Karpas-422 (cell line): ENCODE measurements around the gene PWP2. TPM values are rescaled to one million over a fixed set of nuclear protein-coding genes. Genes with fewer than 3 reads are reported as not detected.

Experiments used
- DNase-seq: peaks from one replicate; pipeline ENCODE4 v3.0.0-alpha.2; 2015
- H2AFZ ChIP-seq: fragments of 200-600 bp; sonication (generic); 2 replicates; pipeline ENCODE4 v1.6.1; 2014; ENCODE audit warnings: antibody characterized with exemption, low read length, mixed read lengths
- H3K27ac ChIP-seq: fragments of 200-600 bp; sonication (generic); 2 replicates; pipeline ENCODE4 v1.5.1; 2014; ENCODE audit warnings: mild to moderate bottlenecking, low read length, moderate library complexity
- H3K27me3 ChIP-seq: fragments of 200-600 bp; sonication (generic); 2 replicates; pipeline ENCODE4 v1.6.1; 2014; ENCODE audit warnings: low read length, mixed read lengths
- H3K36me3 ChIP-seq: fragments of 200-600 bp; sonication (generic); 2 replicates; pipeline ENCODE4 v1.6.1; 2014; ENCODE audit warnings: low read length, mixed read lengths; ENCODE audit not compliant: insufficient read depth
- H3K4me1 ChIP-seq: fragments of 200-600 bp; sonication (generic); 2 replicates; pipeline ENCODE4 v1.6.1; 2014; ENCODE audit warnings: mild to moderate bottlenecking, low read length, mixed read lengths
- H3K4me2 ChIP-seq: fragments of 200-600 bp; sonication (generic); 2 replicates; pipeline ENCODE4 v1.6.1; 2014; ENCODE audit warnings: low read length, low read depth, mild to moderate bottlenecking; ENCODE audit not compliant: poor library complexity, severe bottlenecking
- H3K4me3 ChIP-seq: fragments of 200-600 bp; sonication (generic); 2 replicates; pipeline ENCODE4 v1.5.1; 2014; ENCODE audit warnings: mild to moderate bottlenecking, antibody characterized with exemption, low read length, mixed read lengths
- H3K79me2 ChIP-seq: fragments of 200-600 bp; sonication (generic); 2 replicates; pipeline ENCODE4 v1.6.1; 2014; ENCODE audit warnings: mild to moderate bottlenecking, low read length, mixed read lengths
- H3K9ac ChIP-seq: fragments of 200-600 bp; sonication (generic); 2 replicates; pipeline ENCODE4 v1.6.0; 2014; ENCODE audit warnings: low read length
- H3K9me2 ChIP-seq: fragments of 200-600 bp; sonication (generic), shearing (Covaris generic); replicated peaks from 2 replicates; pipeline ENCODE4 v1.6.0; 2014; ENCODE audit warnings: mild to moderate bottlenecking, low read length, moderate library complexity; ENCODE audit not compliant: insufficient read depth
- H3K9me3 ChIP-seq: fragments of 300-700, 200-600 bp; sonication (generic); 2 replicates; pipeline ENCODE4 v1.6.1; 2014; ENCODE audit warnings: low read length, mixed read lengths
- H4K20me1 ChIP-seq: fragments of 200-600 bp; sonication (generic); 2 replicates; pipeline ENCODE4 v1.6.1; 2014; ENCODE audit warnings: mild to moderate bottlenecking, antibody characterized with exemption, low read length, low read depth; ENCODE audit not compliant: insufficient read depth
- total RNA-seq: library from RNA; depleted of rRNA; stranded (reverse); fragments of >200 nt; shearing (Covaris generic); gene quantifications from 2 replicates; pipeline ENCODE4 v1.2.3, GENCODE V29; 2014; ENCODE audit warnings: low replicate concordance

PWP2 gene
- total RNA-seq, 1 experiment from 2014 or later, result 1.0 TPM

DNA sequence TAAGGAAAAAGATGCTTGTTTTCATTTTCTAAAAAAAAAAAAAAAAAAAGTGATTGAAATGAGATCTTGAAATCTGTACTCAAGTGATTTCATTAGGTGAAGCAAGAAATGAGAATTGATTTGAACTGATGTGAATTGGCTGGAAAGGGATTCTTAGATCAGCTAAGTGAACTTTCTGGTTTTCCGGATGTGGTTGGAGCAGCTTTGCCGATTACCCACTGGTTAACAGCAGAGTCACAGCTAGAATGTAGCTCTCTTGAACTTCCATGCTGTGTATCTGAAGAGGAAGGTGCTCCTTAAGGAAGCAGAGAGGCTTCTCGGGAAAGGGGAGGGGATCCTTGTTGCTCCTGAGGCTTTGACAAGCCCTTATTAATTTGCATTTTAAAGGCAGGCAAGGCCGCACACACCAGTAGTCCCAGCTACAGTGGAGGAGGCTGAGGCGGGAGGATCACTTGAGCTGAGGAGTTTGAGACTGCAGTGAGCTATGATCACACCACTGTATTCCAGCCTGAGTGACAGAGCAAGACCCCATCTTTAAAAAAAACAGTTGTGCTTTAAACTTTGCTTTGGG, 28.7 kb upstream of the PWP2 start:
- DNase-seq, result no peak
- H4K20me1 ChIP-seq, result peaks cover 6% of the 10 kb centered on the region; the same call in 1 of the 2 replicates
- H3K4me2 ChIP-seq, result no peak overlapping the region
- no peak overlapping the region for H3K9ac ChIP-seq
- 0 out of 2 replicates have a peak, but pooled peaks cover 2% of the 10 kb centered on the region for H3K79me2 ChIP-seq
- no peak overlapping the region for H3K27ac ChIP-seq
- H3K9me2 ChIP-seq, result no peaks in the 10 kb centered on the region
- no peak overlapping the region for H3K4me3 ChIP-seq
- no peaks in the 10 kb centered on the region for H3K4me1 ChIP-seq
- peaks cover 55% of the 10 kb centered on the region for H3K36me3 ChIP-seq
- H3K9me3 ChIP-seq, result no peaks in the 10 kb centered on the region
- H3K27me3 ChIP-seq, result no peaks in the 10 kb centered on the region
- H2AFZ ChIP-seq, result no peak overlapping the region

DNA sequence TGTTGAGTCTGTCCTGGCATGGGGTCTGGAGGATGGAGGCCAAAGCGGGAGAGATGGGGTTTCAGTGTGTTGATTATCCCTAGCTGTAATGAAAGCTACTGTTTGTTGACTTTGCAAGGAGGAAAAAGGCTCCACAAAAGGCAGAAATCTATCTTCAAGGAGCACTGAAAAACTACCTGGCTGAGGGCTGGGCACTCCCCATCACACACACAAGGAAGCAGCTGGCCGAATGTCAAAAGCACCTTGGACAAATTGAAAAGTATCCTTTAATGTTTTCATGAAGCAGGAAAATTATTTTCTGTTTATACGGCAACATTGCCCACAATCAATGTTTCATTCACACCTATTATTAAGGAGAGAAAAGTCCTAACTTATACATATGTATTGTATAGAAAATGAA, 27.8 kb upstream of the PWP2 start:
- Histone ChIP-seq H3K27me3 (no peaks in the 10 kb centered on the region), H3K27ac (no peak overlapping the region), H3K9ac (no peak overlapping the region), H2AFZ (no peak overlapping the region), H3K36me3 (peaks cover 55% of the 10 kb centered on the region), H3K9me2 (no peaks in the 10 kb centered on the region), H4K20me1 (peaks cover 2% of the 10 kb centered on the region; the same call in 1 of the 2 replicates), H3K4me3 (no peak overlapping the region), H3K9me3 (no peaks in the 10 kb centered on the region), H3K4me2 (no peak overlapping the region), H3K79me2 (no peaks in the 10 kb centered on the region), H3K4me1 (no peaks in the 10 kb centered on the region)
- DNase-seq, result no peak

DNA sequence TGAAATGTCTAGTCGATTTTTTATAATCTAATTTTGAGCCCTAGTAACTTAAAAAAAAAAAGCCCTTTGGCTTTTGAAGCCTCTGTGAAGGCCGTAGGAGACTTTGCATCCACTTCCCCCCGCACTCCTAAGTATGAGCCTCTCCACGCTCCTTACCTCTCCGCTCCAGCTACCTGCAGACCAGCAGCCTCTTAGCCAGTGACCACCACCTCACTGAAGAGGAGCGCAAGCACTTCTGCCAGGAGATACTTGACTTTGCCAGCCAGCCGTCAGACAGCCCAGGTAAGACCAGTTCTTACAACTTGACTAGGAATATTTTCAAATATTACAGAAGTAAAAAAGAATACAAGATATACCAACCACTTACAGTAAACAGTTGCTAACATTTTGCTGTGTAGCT, 27.4 kb upstream of the PWP2 start:
- no peaks in the 10 kb centered on the region for H3K79me2 ChIP-seq
- no peak for DNase-seq
- no peaks in the 10 kb centered on the region for H3K9me2 ChIP-seq
- H3K4me1 ChIP-seq, result no peaks in the 10 kb centered on the region
- H3K4me2 ChIP-seq, result no peak overlapping the region
- no peak overlapping the region for H3K27ac ChIP-seq
- no peak overlapping the region for H2AFZ ChIP-seq
- peaks cover 53% of the 10 kb centered on the region for H3K36me3 ChIP-seq
- no peak overlapping the region for H3K4me3 ChIP-seq
- no peaks in the 10 kb centered on the region for H3K9me3 ChIP-seq
- H3K27me3 ChIP-seq, result no peaks in the 10 kb centered on the region
- H3K9ac ChIP-seq, result no peak overlapping the region
- H4K20me1 ChIP-seq, result 0 out of 2 replicates have a peak, but pooled peaks cover 2% of the 10 kb centered on the region

DNA sequence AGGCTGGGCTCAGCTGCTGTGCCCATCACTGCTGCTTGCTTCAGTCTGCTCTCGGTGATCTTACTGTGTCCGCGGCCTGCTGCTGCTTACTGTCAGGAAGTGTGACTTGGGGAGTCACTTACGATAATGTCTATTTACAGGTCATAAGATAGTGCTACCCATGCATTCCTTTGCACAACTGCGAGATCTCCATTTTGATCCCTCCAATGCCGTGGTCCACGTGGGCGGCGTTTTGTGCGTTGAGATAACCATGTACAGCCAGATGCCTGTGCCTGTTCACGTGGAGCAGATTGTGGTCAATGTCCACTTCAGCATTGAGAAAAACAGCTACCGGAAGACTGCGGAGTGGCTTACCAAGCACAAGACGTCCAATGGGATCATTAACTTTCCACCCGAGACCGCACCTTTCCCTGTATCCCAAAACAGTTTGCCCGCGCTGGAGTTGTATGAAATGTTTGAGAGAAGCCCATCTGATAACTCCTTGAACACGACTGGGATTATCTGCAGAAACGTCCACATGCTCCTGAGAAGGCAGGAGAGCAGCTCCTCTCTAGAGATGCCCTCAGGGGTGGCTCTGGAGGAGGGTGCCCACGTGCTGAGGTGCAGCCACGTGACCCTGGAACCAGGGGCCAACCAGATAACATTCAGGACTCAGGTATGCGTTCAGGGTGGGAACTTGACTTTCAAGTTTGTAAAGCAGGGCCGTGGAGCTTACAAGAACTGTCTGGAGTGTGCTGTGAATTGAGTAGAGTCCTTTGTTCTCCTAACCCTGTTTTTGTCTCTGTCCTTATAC, 24.4 kb upstream of the PWP2 start:
- DNase-seq, result no peak
- Histone ChIP-seq H3K9ac (no peak overlapping the region), H3K27me3 (no peaks in the 10 kb centered on the region), H2AFZ (no peak overlapping the region), H3K27ac (no peak overlapping the region), H3K9me3 (no peaks in the 10 kb centered on the region), H3K4me2 (no peak overlapping the region), H3K4me1 (no peaks in the 10 kb centered on the region), H3K79me2 (no peaks in the 10 kb centered on the region), H3K36me3 (peaks cover 40% of the 10 kb centered on the region; the same call in 1 of the 2 replicates), H3K9me2 (no peaks in the 10 kb centered on the region), H4K20me1 (0 out of 2 replicates have a peak, but pooled peaks cover 2% of the 10 kb centered on the region), H3K4me3 (no peak overlapping the region)

DNA sequence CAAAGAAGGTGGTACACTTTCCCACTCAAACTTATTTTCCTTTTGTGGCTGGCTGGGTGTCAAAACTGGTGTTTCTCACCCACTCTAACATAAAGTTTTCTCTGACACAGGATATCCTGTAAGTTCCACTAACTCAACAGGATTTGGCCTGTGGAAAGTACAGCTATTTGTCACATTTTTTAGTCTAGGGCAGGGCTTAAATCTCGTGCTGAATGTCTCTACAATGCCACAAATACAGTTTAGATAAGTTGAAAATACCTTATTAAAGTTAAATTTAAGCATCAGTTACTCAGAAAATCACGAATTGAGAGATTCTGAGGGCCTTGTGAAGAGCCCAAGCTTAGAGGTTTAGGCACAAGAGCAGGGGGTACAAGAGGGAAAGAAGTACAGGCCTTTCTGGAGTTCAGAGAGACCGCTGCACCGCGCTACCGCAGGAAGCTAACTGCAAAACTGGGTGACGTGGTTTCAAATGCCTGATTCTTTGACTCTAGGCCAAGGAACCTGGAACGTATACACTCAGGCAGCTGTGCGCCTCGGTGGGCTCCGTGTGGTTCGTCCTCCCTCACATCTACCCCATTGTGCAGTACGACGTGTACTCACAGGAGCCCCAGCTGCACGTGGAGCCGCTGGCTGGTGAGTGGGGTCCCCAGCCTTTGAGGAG, 23.4 kb upstream of the PWP2 start:
- no peak overlapping the region for H3K27ac ChIP-seq
- H3K4me3 ChIP-seq, result no peak overlapping the region
- no peak overlapping the region for H3K4me2 ChIP-seq
- H2AFZ ChIP-seq, result no peak overlapping the region
- no peaks in the 10 kb centered on the region for H3K79me2 ChIP-seq
- H3K9ac ChIP-seq, result no peak overlapping the region
- no peaks in the 10 kb centered on the region for H3K27me3 ChIP-seq
- H3K4me1 ChIP-seq, result no peaks in the 10 kb centered on the region
- peaks cover 35% of the 10 kb centered on the region; the same call in 1 of the 2 replicates for H3K36me3 ChIP-seq
- H4K20me1 ChIP-seq, result 0 out of 2 replicates have a peak, but pooled peaks cover 2% of the 10 kb centered on the region
- DNase-seq, result no peak
- no peaks in the 10 kb centered on the region for H3K9me2 ChIP-seq
- H3K9me3 ChIP-seq, result no peaks in the 10 kb centered on the region

DNA sequence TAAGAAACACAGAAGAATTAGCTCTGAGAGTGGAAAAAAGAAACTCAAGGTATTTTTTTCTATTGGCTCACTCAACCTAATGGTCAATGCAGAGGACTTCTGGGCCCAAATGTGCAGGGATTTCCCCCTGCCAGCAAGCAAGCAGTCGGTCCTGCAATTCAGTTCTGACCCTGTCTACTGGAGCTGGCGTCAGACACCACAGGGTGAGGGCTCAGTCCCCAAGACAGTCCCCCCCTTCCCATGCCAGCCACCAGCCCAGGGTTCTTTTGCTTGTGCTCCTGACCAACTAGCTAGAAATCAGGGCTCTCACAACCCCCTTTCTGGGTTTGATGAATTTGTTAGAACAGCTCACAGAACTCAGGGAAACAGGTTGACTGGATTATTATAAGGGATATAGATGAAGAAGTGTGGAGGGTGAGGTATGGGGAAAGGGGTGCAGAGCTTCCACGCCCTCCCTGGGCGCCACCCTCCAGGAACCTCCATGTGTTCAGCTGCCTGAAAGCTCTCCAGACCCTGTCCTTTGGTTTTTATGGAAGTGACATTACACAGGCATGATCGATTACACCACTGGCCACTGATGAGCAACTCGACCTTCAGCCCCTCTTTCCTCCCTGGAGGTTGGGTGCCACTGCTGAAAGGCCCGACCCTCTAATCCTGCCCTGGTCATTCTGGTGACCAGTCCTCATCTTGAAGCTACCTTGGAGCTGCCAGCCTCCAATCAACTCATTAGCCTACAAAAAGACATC, 22.5 kb upstream of the PWP2 start:
- Histone ChIP-seq H2AFZ (no peak overlapping the region), H3K79me2 (no peaks in the 10 kb centered on the region), H3K9me2 (no peaks in the 10 kb centered on the region), H3K9ac (no peak overlapping the region), H3K9me3 (no peaks in the 10 kb centered on the region), H3K27ac (no peak overlapping the region), H3K27me3 (no peaks in the 10 kb centered on the region), H3K4me3 (no peak overlapping the region), H3K4me1 (no peaks in the 10 kb centered on the region), H3K4me2 (no peak overlapping the region), H4K20me1 (peaks cover 5% of the 10 kb centered on the region; the same call in 1 of the 2 replicates), H3K36me3 (peaks cover 29% of the 10 kb centered on the region; the same call in 1 of the 2 replicates)
- no peak for DNase-seq

DNA sequence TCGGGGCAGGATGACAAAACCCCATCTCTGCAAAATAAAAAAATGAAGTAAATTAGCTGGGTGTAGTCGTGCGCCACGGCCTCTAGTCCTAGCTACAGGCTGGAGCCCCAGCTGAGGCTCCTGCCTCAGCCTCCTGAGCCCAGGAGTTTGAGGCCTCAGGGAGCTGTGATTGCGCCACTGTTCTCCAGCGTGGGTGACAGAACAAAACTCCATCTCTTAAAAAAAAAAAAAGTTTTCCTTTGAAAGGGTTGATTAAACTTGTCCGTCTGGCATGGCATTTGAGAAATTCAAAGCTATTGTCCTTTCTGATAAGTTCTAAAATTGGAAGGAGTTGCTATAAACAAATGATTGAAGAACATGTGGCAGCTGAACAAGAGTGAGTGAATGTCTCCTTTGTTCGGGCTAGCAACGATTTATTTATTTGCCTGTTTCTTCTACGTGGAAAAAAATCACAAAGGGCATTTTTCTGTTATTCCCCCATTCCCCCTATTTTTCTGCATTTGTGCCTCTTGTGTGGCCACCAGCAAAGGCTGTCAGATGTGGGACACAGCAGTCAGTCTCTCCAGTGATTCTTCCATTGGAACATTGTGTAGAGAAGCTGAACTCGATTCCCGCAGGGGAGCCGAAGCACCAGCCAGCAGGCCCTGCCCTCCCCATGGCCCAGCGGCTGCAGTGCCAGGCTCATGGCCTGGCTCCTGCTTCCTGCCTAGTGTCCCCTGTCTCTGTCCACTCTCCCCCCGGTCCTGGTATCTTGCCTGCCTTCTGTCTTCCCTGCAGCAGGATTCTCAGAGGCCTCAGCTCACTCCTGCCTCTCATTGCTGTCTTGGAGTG, 21.5 kb upstream of the PWP2 start:
- H3K36me3 ChIP-seq, result peaks cover 22% of the 10 kb centered on the region; the same call in 1 of the 2 replicates
- no peak for DNase-seq
- no peaks in the 10 kb centered on the region for H3K9me3 ChIP-seq
- no peaks in the 10 kb centered on the region for H3K4me1 ChIP-seq
- no peaks in the 10 kb centered on the region for H3K27me3 ChIP-seq
- no peak overlapping the region for H3K4me2 ChIP-seq
- H4K20me1 ChIP-seq, result peaks cover 5% of the 10 kb centered on the region; the same call in 1 of the 2 replicates
- H3K9ac ChIP-seq, result no peak overlapping the region
- no peaks in the 10 kb centered on the region for H3K9me2 ChIP-seq
- no peak overlapping the region for H3K4me3 ChIP-seq
- H3K79me2 ChIP-seq, result no peaks in the 10 kb centered on the region
- no peak overlapping the region for H2AFZ ChIP-seq
- no peak overlapping the region for H3K27ac ChIP-seq
